Fibroblast of pulmonary artery (primary cell): ENCODE data around the gene OLA1.
A peak's percentile ranks its signal among the peaks of the same experiment; 100 is the strongest.
"Not testable (repeated sequence)": the region's sequence is repeated elsewhere in the genome, so short reads cannot be mapped to it uniquely, and the experiment has no call there.

Experiments
- DNase-seq: peaks from one replicate; pipeline ENCODE4 v3.0.0-alpha.2; 2010; ENCODE audit warnings: low read depth
- H3K4me3 ChIP-seq: replicated peaks from 2 replicates; pipeline ENCODE4 v1.5.1; 2011; ENCODE audit warnings: low read depth, mild to moderate bottlenecking, control low read depth, low read length, moderate library complexity
- CTCF ChIP-seq: IDR thresholded peaks from 2 replicates; pipeline ENCODE4 v1.5.1; 2011; ENCODE audit warnings: mild to moderate bottlenecking, control low read depth, low read length, inconsistent platforms; ENCODE audit errors: missing control alignments

Gene OLA1

DNA sequence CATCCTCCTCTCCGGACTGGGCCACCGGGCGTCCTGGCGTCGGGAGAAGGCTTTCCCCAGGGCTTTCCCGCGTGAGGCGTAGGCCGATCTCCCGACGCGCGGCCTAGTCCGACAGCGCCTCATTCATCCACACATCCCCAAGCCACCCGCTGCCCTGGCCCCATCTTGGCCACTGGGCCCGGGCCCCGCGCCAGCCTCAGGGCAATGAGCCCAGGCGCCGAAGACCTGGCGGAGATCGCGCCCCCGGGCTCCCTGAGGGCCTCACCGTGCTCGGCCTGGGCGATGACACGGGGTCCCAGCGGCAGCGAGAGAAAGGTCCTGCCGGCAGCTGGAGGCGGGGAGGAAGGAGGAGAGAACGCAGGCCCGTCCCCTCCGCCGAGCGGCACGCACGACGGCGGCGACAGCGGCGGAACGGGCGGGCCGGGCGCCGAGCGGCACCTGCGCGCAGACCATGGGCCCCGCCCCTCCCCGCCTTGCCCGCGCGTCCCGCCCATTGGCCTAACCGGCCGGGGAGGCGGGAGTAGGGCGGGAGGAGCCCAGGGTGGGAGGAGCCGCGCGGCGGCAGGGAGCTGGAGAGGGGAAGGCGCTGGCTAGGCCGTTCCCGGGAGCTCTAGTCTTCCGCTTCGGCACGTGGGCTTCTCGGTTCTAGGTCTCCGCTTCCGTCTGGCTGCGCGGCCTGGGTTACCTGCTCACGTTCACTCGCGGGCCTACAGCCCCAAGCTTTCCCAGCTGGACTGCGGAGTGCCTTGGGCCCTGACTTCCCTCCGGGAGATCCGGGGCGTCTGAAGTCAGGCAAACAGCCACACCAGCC, at the start of gene OLA1:
OLA1 (minus strand) TSS at position 346 of the 811 bp plus-strand sequence. CDS start 1,717 bp downstream, outside the sequence.
- no peak for TF ChIP-seq CTCF
- H3K4me3 ChIP-seq, result peak within 1 kb of the TSS; percentile 82
- peak; percentile 93 for DNase-seq

- DNase-seq, result no peak
- no peak for TF ChIP-seq CTCF
- H3K4me3 ChIP-seq, result no peak overlapping the region
Observed at GRCh38 chr2:174292908-174293307, 44.6 kb upstream of the OLA1 start.

- no peak overlapping the region for H3K4me3 ChIP-seq
- no peak for DNase-seq
- no peak for TF ChIP-seq CTCF
Observed at GRCh38 chr2:174286172-174286571, 37.8 kb upstream of the OLA1 start.

- no peak for TF ChIP-seq CTCF
- DNase-seq, result no peak
- H3K4me3 ChIP-seq, result no peak overlapping the region
Observed at GRCh38 chr2:174282441-174282840, 34.1 kb upstream of the OLA1 start.

GRCh38 chr2:174281736-174282135, 33.4 kb upstream of the OLA1 start:
- TF ChIP-seq CTCF, result no peak
- DNase-seq, result no peak
- H3K4me3 ChIP-seq, result no peak overlapping the region

GRCh38 chr2:174280596-174280995, 32.3 kb upstream of the OLA1 start:
- no peak for TF ChIP-seq CTCF
- no peak overlapping the region for H3K4me3 ChIP-seq
- no peak for DNase-seq

DNA sequence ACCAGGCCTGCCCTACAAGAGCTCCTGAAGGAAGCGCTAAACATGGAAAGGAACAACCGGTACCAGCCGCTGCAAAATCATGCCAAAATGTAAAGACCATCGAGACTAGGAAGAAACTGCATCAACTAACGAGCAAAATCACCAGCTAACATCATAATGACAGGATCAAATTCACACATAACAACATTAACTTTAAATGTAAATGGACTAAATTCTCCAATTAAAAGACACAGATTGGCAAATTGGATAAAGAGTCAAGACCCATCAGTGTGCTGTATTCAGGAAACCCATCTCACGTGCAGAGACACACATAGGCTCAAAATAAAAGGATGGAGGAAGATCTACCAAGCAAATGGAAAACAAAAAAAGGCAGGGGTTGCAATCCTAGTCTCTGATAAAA, 21.9 kb upstream of the OLA1 start:
- not testable (repeated sequence) for H3K4me3 ChIP-seq, DNase-seq
